ENCODE measurements around the gene HERC4.
"Not testable (repeated sequence)": the region's sequence is repeated elsewhere in the genome, so short reads cannot be mapped to it uniquely, and the experiment has no call there.

HERC4 gene

GRCh38 chr10:68043030-68043429 lies 32.1 kb downstream of the HERC4 start:
- DNase-seq, result no peak

- no peak for DNase-seq
These were observed 43.0 kb downstream of the HERC4 start for GRCh38 chr10:68032113-68032512.

GRCh38 chr10:68027429-68027828 lies 47.7 kb downstream of the HERC4 start:
- DNase-seq, result no peak

- DNase-seq, result no peak
These were observed 51.8 kb downstream of the HERC4 start for GRCh38 chr10:68023292-68023691.

- DNase-seq, result not testable (repeated sequence)
These were observed 52.8 kb downstream of the HERC4 start for GRCh38 chr10:68022324-68022723.

- peak; percentile 4 for DNase-seq
These were observed 58.6 kb downstream of the HERC4 start for GRCh38 chr10:68016519-68016918.

- no peak for DNase-seq
These were observed 64.6 kb downstream of the HERC4 start for GRCh38 chr10:68010426-68010940.

GRCh38 chr10:68007356-68007755 lies 67.7 kb downstream of the HERC4 start:
- DNase-seq, result no peak

GRCh38 chr10:68001539-68001938 lies 73.5 kb downstream of the HERC4 start:
- no peak for DNase-seq

GRCh38 chr10:68001000-68001399 lies 74.1 kb downstream of the HERC4 start:
- DNase-seq, result no peak

- no peak for DNase-seq
These were observed 85.0 kb downstream of the HERC4 start for GRCh38 chr10:67990093-67990492.

GRCh38 chr10:67988606-67989005 lies 86.5 kb downstream of the HERC4 start:
- DNase-seq, result no peak

GRCh38 chr10:67982603-67983002 lies 92.5 kb downstream of the HERC4 start:
- not testable (repeated sequence) for DNase-seq

GRCh38 chr10:67978749-67979148 lies 96.3 kb downstream of the HERC4 start:
- no peak for DNase-seq

GRCh38 chr10:67977251-67977650 lies 97.8 kb downstream of the HERC4 start:
- no peak for DNase-seq

GRCh38 chr10:67976292-67977245 lies 98.5 kb downstream of the HERC4 start:
- DNase-seq, result no peak

- no peak for DNase-seq
These were observed 99.2 kb downstream of the HERC4 start for GRCh38 chr10:67975871-67976270.

GRCh38 chr10:67971311-67971710 lies 103.8 kb downstream of the HERC4 start:
- no peak for DNase-seq

GRCh38 chr10:67969875-67970274 lies 105.2 kb downstream of the HERC4 start:
- no peak for DNase-seq

GRCh38 chr10:67966035-67966434 lies 109.0 kb downstream of the HERC4 start:
- DNase-seq, result not testable (repeated sequence)

- DNase-seq, result no peak
These were observed 109.6 kb downstream of the HERC4 start for GRCh38 chr10:67965456-67965855.

GRCh38 chr10:67959839-67960476 lies 115.1 kb downstream of the HERC4 start:
- no peak for DNase-seq

GRCh38 chr10:67955614-67956013 lies 119.5 kb downstream of the HERC4 start:
- no peak for DNase-seq

- DNase-seq, result no peak
These were observed 131.2 kb downstream of the HERC4 start for GRCh38 chr10:67943917-67944316.
